ENCODE data around the gene PNPLA8. TPM values are rescaled to one million over a fixed set of nuclear protein-coding genes. Genes with fewer than 3 reads are reported as not detected.
"Not testable (repeated sequence)": the region's sequence is repeated elsewhere in the genome, so short reads cannot be mapped to it uniquely, and the experiment has no call there.

The PNPLA8 gene
- total and polyA plus RNA-seq, 11 donors = 12.5 to 61.5 (median 32.8) TPM

GRCh38 chr7:108468246-108468645 lies 57.7 kb downstream of the PNPLA8 start:
- intact Hi-C loops (cut with DNase I) = loop anchor here in 2 of 10 donors (10.0 kb wide), 1 partner anchor 283 kb away; no protein-coding TSS in a partner anchor
- no peaks in the 10 kb centered on the region for H3K4me1 ChIP-seq
- WGBS, 4 donors = 59 to 68% (median 66%) methylated on average over 4 of the region's 4 CpGs

DNA sequence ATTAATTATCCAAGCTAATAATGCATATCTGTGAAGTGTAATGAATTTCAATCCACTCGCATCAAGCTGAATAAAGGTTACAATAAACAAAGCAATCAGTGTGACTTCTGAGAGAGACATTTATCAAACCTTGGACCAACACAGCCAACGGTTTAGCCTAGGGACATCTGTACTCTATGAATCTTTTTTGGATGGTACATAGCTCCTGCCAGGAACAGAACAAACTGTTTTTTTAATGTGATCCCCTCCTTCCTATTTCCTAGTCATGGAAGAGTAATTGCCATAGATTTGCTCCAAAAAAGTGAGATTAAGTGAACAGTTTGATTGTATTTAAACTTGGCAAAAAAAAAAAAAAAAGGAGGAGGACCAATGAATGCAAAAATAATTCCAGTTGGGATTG lies 58.5 kb downstream of the PNPLA8 start:
- WGBS, 4 donors = 69 to 86% (median 80%) methylated on average over 2 of the region's 2 CpGs
- peaks cover 0 to 21% (median 9%) of the 10 kb centered on the region in 9 donors for H3K36me3 ChIP-seq
- no peak overlapping the region for H3K4me3 ChIP-seq
- TF ChIP-seq POLR2A (IDR thresholded peaks at IDR 0.05) = no peak
- no peak for TF ChIP-seq CTCF (IDR thresholded peaks at IDR 0.05)
- H3K4me1 ChIP-seq = no peaks in the 10 kb centered on the region
- intact Hi-C loops (cut with DNase I) = loop anchor here in 2 of 10 donors (10.0 kb wide), 1 partner anchor 283 kb away; no protein-coding TSS in a partner anchor
- no peaks in the 10 kb centered on the region for H3K27me3 ChIP-seq
- DNase-seq (no peak), ATAC-seq (no peak)
- H3K27ac ChIP-seq = no peak overlapping the region
- H3K9me3 ChIP-seq = no peaks in the 10 kb centered on the region

More at GRCh38 chr7:108468246-108468645, 57.7 kb downstream of the PNPLA8 start:
- no peak overlapping the region for H3K27ac ChIP-seq
- H3K27me3 ChIP-seq = no peaks in the 10 kb centered on the region
- H3K4me3 ChIP-seq = no peak overlapping the region
- ATAC-seq (no peak), DNase-seq (no peak)
- H3K9me3 ChIP-seq = no peaks in the 10 kb centered on the region
- peaks cover 0 to 30% (median 18%) of the 10 kb centered on the region in 9 donors for H3K36me3 ChIP-seq
- TF ChIP-seq POLR2A (IDR thresholded peaks at IDR 0.05) (no peak), CTCF (IDR thresholded peaks at IDR 0.05) (no peak)

DNA sequence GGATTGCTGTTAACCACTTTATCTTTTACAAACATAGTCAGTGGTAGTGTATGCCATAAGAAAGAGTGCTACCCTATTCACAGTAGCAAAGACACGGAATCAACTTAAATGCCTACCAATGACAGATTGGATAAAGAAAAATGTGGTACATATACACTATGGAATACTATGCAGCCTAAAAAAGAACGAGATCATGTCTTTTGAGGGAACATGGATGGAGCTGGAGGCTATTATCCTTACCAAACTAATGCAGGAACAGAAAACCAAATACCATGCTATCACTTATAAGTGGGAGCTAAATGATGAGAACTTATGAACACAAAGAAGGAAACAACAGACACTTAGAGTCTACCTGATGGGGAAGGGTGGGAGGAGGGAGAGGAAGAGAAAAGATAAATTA lies 59.6 kb downstream of the PNPLA8 start:
- intact Hi-C loops (cut with DNase I) = loop anchor here in 2 of 10 donors (10.0 kb wide), 1 partner anchor 282 kb away; no protein-coding TSS in a partner anchor
- not testable (repeated sequence) for ATAC-seq

GRCh38 chr7:108464743-108465142 lies 61.2 kb downstream of the PNPLA8 start:
- WGBS, 4 donors = 95 to 96% (median 96%) methylated on average over 2 of the region's 2 CpGs
- TF ChIP-seq POLR2A (IDR thresholded peaks at IDR 0.05) = no peak
- no peak for TF ChIP-seq CTCF (IDR thresholded peaks at IDR 0.05)
- DNase-seq (no peak), ATAC-seq (no peak)
- no peaks in the 10 kb centered on the region for H3K36me3 ChIP-seq
- no peaks in the 10 kb centered on the region for H3K4me1 ChIP-seq
- no peaks in the 10 kb centered on the region for H3K9me3 ChIP-seq
- H3K27me3 ChIP-seq = peaks cover 0 to 8% (median 0%) of the 10 kb centered on the region in 9 donors
- H3K27ac ChIP-seq = no peak overlapping the region
- no peak overlapping the region for H3K4me3 ChIP-seq
- intact Hi-C loops (cut with DNase I) = loop anchor here in 3 of 10 donors (5.0 to 10.0 kb wide), 2 partner anchors 280 to 282 kb away; no protein-coding TSS in a partner anchor

More for the DNA sequence above, 59.6 kb downstream of the PNPLA8 start:
- H3K9me3 ChIP-seq, H3K27ac ChIP-seq, H3K4me1 ChIP-seq, H3K27me3 ChIP-seq, H3K4me3 ChIP-seq, DNase-seq: not testable (repeated sequence)
- 65 to 100% (median 84%) methylated on average over 2 of the region's 2 CpGs for WGBS, 4 donors
- peaks cover 0 to 11% (median 3%) of the 10 kb centered on the region in 9 donors for H3K36me3 ChIP-seq

DNA sequence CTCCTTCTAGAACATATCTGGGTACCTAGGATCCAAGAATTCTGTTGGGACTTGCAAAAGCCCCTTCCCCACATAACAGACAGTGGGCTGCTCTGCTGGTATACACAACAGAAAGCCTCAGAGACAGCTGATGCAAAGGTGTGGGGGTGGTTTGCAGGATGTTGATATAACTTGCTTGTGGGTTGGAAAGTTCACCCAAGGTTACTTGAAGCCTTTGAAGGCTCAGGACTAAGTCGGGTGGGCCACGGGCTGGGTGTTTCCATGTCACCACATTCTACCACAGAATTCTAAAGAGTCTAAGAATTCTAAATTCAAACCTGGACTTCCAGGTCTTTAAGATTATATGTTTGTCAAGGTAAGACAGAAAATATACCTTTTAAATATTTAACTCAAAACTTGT lies 62.3 kb downstream of the PNPLA8 start:
- Histone ChIP-seq H3K27ac (no peak overlapping the region), H3K27me3 (peaks cover 0 to 14% (median 0%) of the 10 kb centered on the region in 9 donors), H3K4me3 (no peak overlapping the region), H3K9me3 (no peaks in the 10 kb centered on the region), H3K4me1 (no peaks in the 10 kb centered on the region), H3K36me3 (no peaks in the 10 kb centered on the region)
- ATAC-seq = no peak
- intact Hi-C loops (cut with DNase I) = loop anchor here in 3 of 10 donors (5.0 to 10.0 kb wide), 2 partner anchors 279 to 281 kb away; no protein-coding TSS in a partner anchor
- DNase-seq = no peak
- WGBS, 4 donors = 62 to 72% (median 64%) methylated on average over 2 of the region's 2 CpGs
- TF ChIP-seq CTCF (IDR thresholded peaks at IDR 0.05) = no peak
- no peak for TF ChIP-seq POLR2A (IDR thresholded peaks at IDR 0.05)

Data from heart left ventricle (tissue), 16 donors.